ENCODE data around the gene HTR4.

Gene HTR4

DNA sequence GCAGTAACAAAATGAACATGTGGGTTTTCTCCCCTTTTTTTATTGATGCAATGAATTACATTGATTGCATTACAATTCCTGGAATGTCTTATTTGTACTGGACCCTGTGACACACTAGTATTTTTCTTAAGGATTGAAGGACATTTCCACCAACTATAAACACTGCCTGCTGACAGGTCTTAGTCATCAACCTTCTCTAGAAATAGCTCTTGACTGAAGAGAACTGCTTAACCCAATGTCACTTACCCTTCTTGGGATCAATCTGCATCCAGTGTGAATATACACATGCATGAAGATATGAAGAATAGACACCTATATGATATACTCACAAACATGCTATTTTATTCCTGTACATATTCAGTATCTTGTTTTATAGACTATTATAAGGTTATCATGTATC, 140.0 kb downstream of the HTR4 start:
- Mint-ChIP-seq H3K27ac (no peak overlapping the region), H3K4me3 (no peak overlapping the region), H3K4me1 (no peaks in the 10 kb centered on the region), H3K27me3 (ENCODE audit: low read depth) (no peaks in the 10 kb centered on the region), H3K9me3 (peaks cover 3% of the 10 kb centered on the region), H3K36me3 (ENCODE audit: low read depth) (no peaks in the 10 kb centered on the region)
- TF ChIP-seq, protein P1, sequence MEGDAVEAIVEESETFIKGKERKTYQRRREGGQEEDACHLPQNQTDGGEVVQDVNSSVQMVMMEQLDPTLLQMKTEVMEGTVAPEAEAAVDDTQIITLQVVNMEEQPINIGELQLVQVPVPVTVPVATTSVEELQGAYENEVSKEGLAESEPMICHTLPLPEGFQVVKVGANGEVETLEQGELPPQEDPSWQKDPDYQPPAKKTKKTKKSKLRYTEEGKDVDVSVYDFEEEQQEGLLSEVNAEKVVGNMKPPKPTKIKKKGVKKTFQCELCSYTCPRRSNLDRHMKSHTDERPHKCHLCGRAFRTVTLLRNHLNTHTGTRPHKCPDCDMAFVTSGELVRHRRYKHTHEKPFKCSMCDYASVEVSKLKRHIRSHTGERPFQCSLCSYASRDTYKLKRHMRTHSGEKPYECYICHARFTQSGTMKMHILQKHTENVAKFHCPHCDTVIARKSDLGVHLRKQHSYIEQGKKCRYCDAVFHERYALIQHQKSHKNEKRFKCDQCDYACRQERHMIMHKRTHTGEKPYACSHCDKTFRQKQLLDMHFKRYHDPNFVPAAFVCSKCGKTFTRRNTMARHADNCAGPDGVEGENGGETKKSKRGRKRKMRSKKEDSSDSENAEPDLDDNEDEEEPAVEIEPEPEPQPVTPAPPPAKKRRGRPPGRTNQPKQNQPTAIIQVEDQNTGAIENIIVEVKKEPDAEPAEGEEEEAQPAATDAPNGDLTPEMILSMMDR (IDR thresholded peaks at IDR 0.05; ENCODE audit: unreplicated experiment in 3 of 3), result no peak

DNA sequence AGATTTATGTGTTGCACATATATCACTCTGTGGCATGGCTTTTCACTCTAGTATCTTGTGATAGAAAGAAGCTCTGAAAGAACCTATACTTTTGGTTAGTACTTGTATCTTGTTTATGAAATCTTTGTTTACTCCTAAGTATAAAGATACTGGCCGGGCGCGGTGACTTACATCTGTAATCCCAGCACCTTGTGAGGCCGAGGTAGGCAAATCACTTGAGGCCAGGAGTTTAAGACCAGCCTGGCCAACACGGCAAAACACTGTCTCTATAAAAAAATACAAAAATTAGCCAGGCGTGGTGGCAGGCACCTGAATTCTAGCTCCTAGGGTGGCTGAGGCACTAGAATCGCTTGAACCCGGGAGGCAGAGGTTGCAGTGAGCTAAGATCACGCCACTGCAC, 141.8 kb downstream of the HTR4 start:
- TF ChIP-seq, protein P1 (IDR thresholded peaks at IDR 0.05; ENCODE audit: unreplicated experiment in 3 of 3), result no peak
- no peaks in the 10 kb centered on the region for H3K27me3 Mint-ChIP-seq (ENCODE audit: low read depth)
- no peaks in the 10 kb centered on the region for H3K9me3 Mint-ChIP-seq
- no peak overlapping the region for H3K4me3 Mint-ChIP-seq
- no peaks in the 10 kb centered on the region for H3K4me1 Mint-ChIP-seq
- H3K36me3 Mint-ChIP-seq (ENCODE audit: low read depth), result no peaks in the 10 kb centered on the region
- H3K27ac Mint-ChIP-seq, result no peak overlapping the region

DNA sequence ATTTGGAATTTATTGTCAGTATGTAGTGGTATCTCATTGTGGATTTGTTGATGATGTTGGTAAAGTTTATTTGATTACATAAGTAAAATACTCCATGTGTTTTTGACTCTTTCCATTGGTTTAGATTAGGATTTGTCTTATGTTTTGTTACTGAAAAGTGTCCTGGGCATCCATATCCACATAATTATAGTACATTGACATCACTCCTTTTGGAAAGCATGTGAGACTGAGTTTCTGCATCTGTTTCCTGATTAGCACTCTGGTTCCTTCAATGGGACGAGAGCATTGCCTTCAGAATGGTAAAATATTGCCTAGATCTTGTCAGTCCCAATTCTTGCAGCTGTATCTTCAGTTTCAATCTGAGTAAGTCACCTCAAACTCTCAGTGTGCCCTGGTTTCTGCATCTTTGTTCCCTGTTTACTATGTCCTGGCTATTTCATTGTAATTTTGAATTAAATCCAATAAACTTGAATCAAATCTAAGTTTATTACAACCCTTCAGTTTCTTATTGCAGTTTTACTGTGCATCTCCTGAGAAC, 142.4 kb downstream of the HTR4 start:
- H3K36me3 Mint-ChIP-seq (ENCODE audit: low read depth), result no peaks in the 10 kb centered on the region
- TF ChIP-seq, protein P1 (IDR thresholded peaks at IDR 0.05; ENCODE audit: unreplicated experiment in 3 of 3), result no peak
- no peaks in the 10 kb centered on the region for H3K9me3 Mint-ChIP-seq
- no peaks in the 10 kb centered on the region for H3K4me1 Mint-ChIP-seq
- H3K4me3 Mint-ChIP-seq, result no peak overlapping the region
- no peak overlapping the region for H3K27ac Mint-ChIP-seq
- no peaks in the 10 kb centered on the region for H3K27me3 Mint-ChIP-seq (ENCODE audit: low read depth)

DNA sequence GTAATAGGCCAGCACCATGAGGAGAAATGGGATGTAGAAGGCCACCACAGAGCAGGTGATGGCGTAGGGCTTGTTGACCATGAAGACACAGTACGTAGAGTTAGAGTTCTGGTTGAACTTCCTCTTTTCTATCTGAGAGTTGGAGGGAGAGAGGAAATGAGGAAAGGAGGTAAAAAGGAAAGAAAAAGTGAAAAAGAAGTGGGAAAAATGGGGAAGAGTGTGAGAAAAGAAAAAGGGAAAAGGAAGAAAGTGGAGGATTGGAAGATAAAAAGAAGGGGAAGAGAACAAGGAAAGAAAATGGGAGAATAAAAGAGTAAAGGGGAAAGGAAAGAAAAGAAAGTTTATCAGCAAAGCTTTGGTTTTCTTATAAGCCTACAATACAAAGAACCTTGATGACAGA, 144.4 kb downstream of the HTR4 start:
- Mint-ChIP-seq H3K9me3 (peaks cover 3% of the 10 kb centered on the region), H3K27ac (no peak overlapping the region), H3K27me3 (ENCODE audit: low read depth) (no peaks in the 10 kb centered on the region), H3K4me1 (no peaks in the 10 kb centered on the region), H3K4me3 (no peak overlapping the region), H3K36me3 (ENCODE audit: low read depth) (no peaks in the 10 kb centered on the region)
- TF ChIP-seq, protein P1 (IDR thresholded peaks at IDR 0.05; ENCODE audit: unreplicated experiment in 3 of 3), result no peak

DNA sequence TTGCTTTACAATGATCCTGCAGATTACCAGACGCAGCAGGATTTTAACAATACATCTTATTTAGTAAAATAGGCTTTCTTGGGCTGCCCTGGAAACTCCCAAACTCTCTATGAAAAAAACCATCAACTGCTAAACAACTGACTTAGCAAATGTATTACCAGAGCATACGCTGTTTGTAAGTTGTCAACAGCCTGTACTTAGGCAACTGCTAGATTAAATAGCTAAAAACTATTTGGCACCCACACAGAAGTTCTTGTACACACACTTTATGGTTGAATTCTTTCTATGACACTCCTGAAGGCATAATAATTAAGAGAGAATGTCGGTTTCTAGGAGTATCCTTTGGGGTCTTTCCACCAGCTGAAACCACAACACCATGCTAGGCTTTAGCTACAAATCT, 146.7 kb downstream of the HTR4 start:
- H3K27me3 Mint-ChIP-seq (ENCODE audit: low read depth), result no peaks in the 10 kb centered on the region
- no peak overlapping the region for H3K4me3 Mint-ChIP-seq

DNA sequence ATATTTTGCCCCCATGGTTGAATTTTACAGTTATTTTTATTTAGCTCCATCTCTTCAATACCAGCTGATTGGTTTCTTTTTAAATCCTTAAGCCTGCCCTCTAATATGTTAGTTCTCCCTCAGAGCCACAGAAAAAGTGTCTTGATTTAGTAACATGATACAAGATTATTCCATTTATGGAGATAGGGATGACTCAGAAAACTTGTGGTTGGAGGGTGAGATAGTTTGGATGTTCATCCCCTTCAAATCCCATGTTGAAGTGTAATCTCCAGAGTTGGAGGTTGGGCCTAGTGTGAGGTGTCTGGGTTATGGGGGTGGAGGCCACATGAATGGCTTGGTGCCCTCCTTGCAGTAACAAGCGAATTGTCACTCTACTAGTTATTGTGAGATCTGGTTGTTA, 154.9 kb downstream of the HTR4 start:
- Mint-ChIP-seq H3K27ac (no peak overlapping the region), H3K27me3 (ENCODE audit: low read depth) (peaks cover 3% of the 10 kb centered on the region), H3K9me3 (peaks cover 3% of the 10 kb centered on the region), H3K4me3 (no peak overlapping the region), H3K36me3 (ENCODE audit: low read depth) (no peaks in the 10 kb centered on the region), H3K4me1 (peaks cover 22% of the 10 kb centered on the region)
- TF ChIP-seq, protein P1 (IDR thresholded peaks at IDR 0.05; ENCODE audit: unreplicated experiment in 3 of 3), result no peak

More for the DNA sequence above, 146.7 kb downstream of the HTR4 start:
- TF ChIP-seq, protein P1 (IDR thresholded peaks at IDR 0.05; ENCODE audit: unreplicated experiment in 3 of 3), result no peak
- Mint-ChIP-seq H3K4me1 (no peaks in the 10 kb centered on the region), H3K36me3 (ENCODE audit: low read depth) (no peaks in the 10 kb centered on the region), H3K27ac (no peak overlapping the region), H3K9me3 (peaks cover 6% of the 10 kb centered on the region)
